Endothelial cell (in vitro differentiated cells): ENCODE results near the gene CCDC141. TPM values are rescaled to one million over a fixed set of nuclear protein-coding genes. Genes with fewer than 3 reads are reported as not detected.
"Not testable (repeated sequence)": the region's sequence is repeated elsewhere in the genome, so short reads cannot be mapped to it uniquely, and the experiment has no call there.

Source experiments
- DNase-seq: peaks from one replicate; pipeline ENCODE4 v3.0.0; 2021; ENCODE audit warnings: low spot score
- H3K27ac Mint-ChIP-seq: one replicate; pipeline ENCODE4 v1.8.0; 2021; ENCODE audit warnings: mixed read lengths, inconsistent platforms; ENCODE audit not compliant: unreplicated experiment
- H3K27me3 Mint-ChIP-seq: one replicate; pipeline ENCODE4 v1.8.0; 2021; ENCODE audit warnings: mild to moderate bottlenecking, moderate library complexity, mixed read lengths, inconsistent platforms; ENCODE audit not compliant: unreplicated experiment
- H3K36me3 Mint-ChIP-seq: one replicate; pipeline ENCODE4 v1.8.0; 2021; ENCODE audit warnings: mild to moderate bottlenecking, low read depth, mixed read lengths, inconsistent platforms; ENCODE audit not compliant: unreplicated experiment
- H3K4me1 Mint-ChIP-seq: one replicate; pipeline ENCODE4 v1.8.0; 2021; ENCODE audit warnings: mild to moderate bottlenecking, mixed read lengths, inconsistent platforms; ENCODE audit not compliant: unreplicated experiment
- H3K4me3 Mint-ChIP-seq: one replicate; pipeline ENCODE4 v1.8.0; 2021; ENCODE audit warnings: mild to moderate bottlenecking, mixed read lengths, inconsistent platforms; ENCODE audit not compliant: unreplicated experiment
- H3K9me3 Mint-ChIP-seq: one replicate; pipeline ENCODE4 v1.8.0; 2021; ENCODE audit warnings: mixed read lengths, inconsistent platforms; ENCODE audit not compliant: unreplicated experiment
- CTCF ChIP-seq: fragments of 200-600 bp; sonication (generic); IDR thresholded peaks from one replicate; pipeline ENCODE4 v1.5.0; 2021; ENCODE audit warnings: antibody characterized with exemption; ENCODE audit not compliant: unreplicated experiment
- total RNA-seq: library from RNA; stranded (reverse); fragmentation: NEBNext Ultra II Directional; extraction: Animal tissue kit (Norgen Biotek cat#: 25700); gene quantifications from one replicate; pipeline ENCODE4 v1.2.1, GENCODE V29; 2021; ENCODE audit not compliant: unreplicated experiment

The CCDC141 gene
- total RNA-seq, 1 donor from 2014 or later = 0.67 TPM

- Mint-ChIP-seq H3K27ac (no peak overlapping the region), H3K4me1 (peaks cover 10% of the 10 kb centered on the region), H3K4me3 (no peak overlapping the region), H3K9me3 (no peaks in the 10 kb centered on the region), H3K36me3 (peaks cover 5% of the 10 kb centered on the region), H3K27me3 (peaks cover 7% of the 10 kb centered on the region)
- TF ChIP-seq CTCF = no peak
- DNase-seq = no peak
Measured at GRCh38 chr2:179069685-179070084, 19.7 kb upstream of the CCDC141 start.

- Mint-ChIP-seq H3K4me3 (no peak overlapping the region), H3K9me3 (no peaks in the 10 kb centered on the region), H3K27ac (no peak overlapping the region)
Measured at GRCh38 chr2:179068991-179069643, 19.2 kb upstream of the CCDC141 start.

GRCh38 chr2:179059026-179059700 lies 9.2 kb upstream of the CCDC141 start:
- Mint-ChIP-seq H3K36me3 (no peaks in the 10 kb centered on the region), H3K4me3 (no peak overlapping the region), H3K27me3 (peaks cover 2% of the 10 kb centered on the region), H3K27ac (no peak overlapping the region), H3K4me1 (peaks cover 5% of the 10 kb centered on the region), H3K9me3 (no peaks in the 10 kb centered on the region)
- DNase-seq = no peak
- TF ChIP-seq CTCF = no peak

More at GRCh38 chr2:179068991-179069643, 19.2 kb upstream of the CCDC141 start:
- no peak for DNase-seq
- H3K36me3 Mint-ChIP-seq = peaks cover 3% of the 10 kb centered on the region
- TF ChIP-seq CTCF = no peak
- H3K4me1 Mint-ChIP-seq = peaks cover 10% of the 10 kb centered on the region
- H3K27me3 Mint-ChIP-seq = peaks cover 7% of the 10 kb centered on the region

- Mint-ChIP-seq H3K4me1 (peaks cover 5% of the 10 kb centered on the region), H3K27ac (no peak overlapping the region), H3K4me3 (no peak overlapping the region), H3K9me3 (no peaks in the 10 kb centered on the region), H3K36me3 (no peaks in the 10 kb centered on the region), H3K27me3 (peaks cover 2% of the 10 kb centered on the region)
- TF ChIP-seq CTCF = no peak
- no peak for DNase-seq
Measured at GRCh38 chr2:179057737-179058136, 7.8 kb upstream of the CCDC141 start.

GRCh38 chr2:179053568-179053967 lies 3.6 kb upstream of the CCDC141 start:
- H3K9me3 Mint-ChIP-seq, H3K36me3 Mint-ChIP-seq, H3K4me3 Mint-ChIP-seq, H3K27me3 Mint-ChIP-seq, H3K27ac Mint-ChIP-seq, DNase-seq: not testable (repeated sequence)
- peaks cover 16% of the 10 kb centered on the region for H3K4me1 Mint-ChIP-seq
